GM23338 (cell line): ENCODE measurements around the gene KIF9. TPM values are rescaled to one million over a fixed set of nuclear protein-coding genes. Genes with fewer than 3 reads are reported as not detected.
"Not testable (repeated sequence)": the region's sequence is repeated elsewhere in the genome, so short reads cannot be mapped to it uniquely, and the experiment has no call there.

ENCODE experiments used
- ATAC-seq: fragments of 200-7000 bp; cut with Tn5 transposase; 3 replicates; pipeline ENCODE4 v1.9.1; 2020
- DNase-seq: peaks from one replicate; pipeline ENCODE4 v3.0.0-alpha.2; 2015; ENCODE audit warnings: low spot score
- H2AFZ ChIP-seq: fragments of 200-600 bp; sonication (generic); 2 replicates; pipeline ENCODE4 v1.8.0; 2016; ENCODE audit warnings: antibody characterized with exemption, mild to moderate bottlenecking, moderate library complexity
- H3F3A ChIP-seq: fragments of 200-600 bp; sonication (generic); replicated peaks from 2 replicates; pipeline ENCODE4 v1.8.0; 2017; ENCODE audit warnings: antibody characterized with exemption, mixed run types, low read depth
- H3K27ac ChIP-seq: fragments of 200-600 bp; sonication (generic); 2 replicates; pipeline ENCODE4 v1.6.1; 2016; ENCODE audit warnings: low read depth
- H3K27me3 ChIP-seq: fragments of 200-600 bp; sonication (generic); 2 replicates; pipeline ENCODE4 v1.8.0; 2016; ENCODE audit warnings: mild to moderate bottlenecking, mixed run types, moderate library complexity; ENCODE audit not compliant: insufficient read depth
- H3K36me3 ChIP-seq: fragments of 200-600 bp; sonication (generic); 2 replicates; pipeline ENCODE4 v1.8.0; 2016; ENCODE audit warnings: mild to moderate bottlenecking; ENCODE audit not compliant: insufficient read depth
- H3K4me1 ChIP-seq: fragments of 200-600 bp; sonication (generic); 2 replicates; pipeline ENCODE4 v1.8.0; 2016; ENCODE audit warnings: mild to moderate bottlenecking, moderate library complexity; ENCODE audit not compliant: insufficient read depth
- H3K4me2 ChIP-seq: fragments of 200-600 bp; sonication (generic); 2 replicates; pipeline ENCODE4 v1.7.1; 2017; ENCODE audit warnings: mixed run types
- H3K4me3 ChIP-seq: fragments of 200-600 bp; sonication (generic); 2 replicates; pipeline ENCODE4 v1.6.1; 2016; ENCODE audit warnings: mixed run types
- H3K79me2 ChIP-seq: fragments of 200-600 bp; sonication (generic); replicated peaks from 2 replicates; pipeline ENCODE4 v1.8.0; 2017; ENCODE audit warnings: mild to moderate bottlenecking; ENCODE audit not compliant: insufficient read depth
- H3K9me2 ChIP-seq: fragments of 200-600 bp; sonication (generic); 2 replicates; pipeline ENCODE4 v1.8.0; 2017; ENCODE audit not compliant: insufficient read depth
- H4K20me1 ChIP-seq: fragments of 200-600 bp; sonication (generic); replicated peaks from 2 replicates; pipeline ENCODE4 v1.8.0; 2017; ENCODE audit warnings: mild to moderate bottlenecking; ENCODE audit not compliant: insufficient read depth
- H3K27ac Mint-ChIP-seq: 2 replicates; pipeline ENCODE4 v1.8.0; 2020; ENCODE audit warnings: inconsistent platforms, mild to moderate bottlenecking, moderate library complexity, mixed read lengths
- H3K27me3 Mint-ChIP-seq: 3 replicates; pipeline ENCODE4 v1.8.0; 2022; ENCODE audit warnings: low read depth, mild to moderate bottlenecking, moderate library complexity, mixed read lengths, inconsistent platforms; ENCODE audit not compliant: insufficient read depth, poor library complexity
- H3K36me3 Mint-ChIP-seq: 3 replicates; pipeline ENCODE4 v1.8.0; 2021; ENCODE audit warnings: low read depth, mild to moderate bottlenecking, inconsistent platforms, moderate library complexity, mixed read lengths
- H3K4me1 Mint-ChIP-seq: 3 replicates; pipeline ENCODE4 v1.8.0; 2020; ENCODE audit warnings: mild to moderate bottlenecking, inconsistent platforms, mixed read lengths
- H3K4me3 Mint-ChIP-seq: 3 replicates; pipeline ENCODE4 v1.8.0; 2021; ENCODE audit warnings: moderate library complexity, mild to moderate bottlenecking, inconsistent platforms, mixed read lengths
- H3K9me3 Mint-ChIP-seq: 3 replicates; pipeline ENCODE4 v1.8.0; 2020; ENCODE audit warnings: moderate library complexity, mild to moderate bottlenecking, inconsistent platforms, mixed read lengths
- CREB1 ChIP-seq: fragments of 250-450 bp; sonication (Bioruptor Pico); IDR thresholded peaks from 2 replicates; pipeline ENCODE4 v1.5.0; 2020; ENCODE audit warnings: low read depth, mild to moderate bottlenecking, moderate library complexity
- CTCF ChIP-seq, 2 experiments: fragments of 200-600 bp in 1 of 2; sonication (generic) in 1 of 2; conservative IDR thresholded peaks; 2 replicates each; pipeline versions ENCODE4 v1.5.1 to v1.6.1; 2016 to 2017; ENCODE audit warnings: antibody characterized with exemption in 2 of 2, low read depth in 2 of 2, mild to moderate bottlenecking in 2 of 2, moderate library complexity in 1 of 2
- EZH2 ChIP-seq: fragments of 200-600 bp; sonication (generic); IDR thresholded peaks from one replicate; pipeline ENCODE4 v1.8.0; 2017; ENCODE audit warnings: antibody characterized with exemption, mild to moderate bottlenecking, low read depth; ENCODE audit not compliant: unreplicated experiment
- JUNB ChIP-seq: IDR thresholded peaks from one replicate; pipeline ENCODE4 v1.6.1; 2016; ENCODE audit warnings: antibody characterized with exemption; ENCODE audit not compliant: unreplicated experiment
- NANOG ChIP-seq: IDR thresholded peaks from 2 replicates; pipeline ENCODE4 v1.6.1; 2016; ENCODE audit warnings: antibody characterized with exemption, borderline replicate concordance
- REST ChIP-seq: IDR thresholded peaks from one replicate; pipeline ENCODE4 v1.6.1; 2018; ENCODE audit warnings: antibody characterized with exemption; ENCODE audit not compliant: unreplicated experiment
- ZNF114 ChIP-seq: fragments of 250-450 bp; sonication (Bioruptor Pico); IDR thresholded peaks from 2 replicates; pipeline ENCODE4 v1.5.0; 2020; ENCODE audit warnings: mild to moderate bottlenecking, moderate library complexity
- ZNF331 ChIP-seq: fragments of 250-450 bp; sonication (Bioruptor Pico); IDR thresholded peaks from 2 replicates; pipeline ENCODE4 v1.5.0; 2020; ENCODE audit warnings: low read depth, mild to moderate bottlenecking, moderate library complexity
- ZNF462 ChIP-seq: fragments of 250-450 bp; sonication (Bioruptor Pico); IDR thresholded peaks from 2 replicates; pipeline ENCODE4 v1.5.0; 2020; ENCODE audit warnings: mild to moderate bottlenecking, moderate library complexity
- polyA plus RNA-seq: library from polyadenylated mRNA; unstranded; fragments of >200 nt; fragmentation: Nextera tagmentation; extraction: Ambion mirVana; gene quantifications from 2 replicates; pipeline ENCODE4 v1.2.1, GENCODE V29; 2016
- total RNA-seq: library from RNA; depleted of rRNA; stranded (reverse); fragments of >200 nt; shearing (Covaris generic); gene quantifications from 2 replicates; pipeline ENCODE4 v1.2.3, GENCODE V29; 2014

KIF9 gene
- total and polyA plus RNA-seq, 2 experiments from 2014 or later: 12.6 to 14.0 TPM

GRCh38 chr3:47186285-47186684 is 96.3 kb downstream of the KIF9 start:
- no peaks in the 10 kb centered on the region for H3K9me3 Mint-ChIP-seq
- no peak overlapping the region for H3K4me2 ChIP-seq
- no peaks in the 10 kb centered on the region for H3K36me3 ChIP-seq
- peaks cover 2% of the 10 kb centered on the region; the same call in 2 of the 3 replicates for H3K36me3 Mint-ChIP-seq
- no peaks in the 10 kb centered on the region for H3K27me3 Mint-ChIP-seq
- H3K4me1 ChIP-seq: no peaks in the 10 kb centered on the region
- TF ChIP-seq CREB1 (CRISPR knock-in tag) (no peak), ZNF331 (CRISPR knock-in tag) (no peak), ZNF114 (no peak), JUNB (no peak), EZH2 (no peak), REST (no peak), CTCF (conservative IDR thresholded peaks at IDR 0.05; ENCODE audit: low read depth in 2 of 2) (no peak), ZNF462 (CRISPR knock-in tag) (no peak), NANOG (no peak)
- no peaks in the 10 kb centered on the region for H3K9me2 ChIP-seq
- H3K4me1 Mint-ChIP-seq: no peaks in the 10 kb centered on the region
- H3K4me3 Mint-ChIP-seq: no peak overlapping the region
- no peaks in the 10 kb centered on the region for H4K20me1 ChIP-seq
- no peak overlapping the region for H2AFZ ChIP-seq
- H3K4me3 ChIP-seq: no peak overlapping the region
- H3K79me2 ChIP-seq: no peaks in the 10 kb centered on the region
- no peak for DNase-seq
- no peak for ATAC-seq
- H3K27me3 ChIP-seq: no peaks in the 10 kb centered on the region
- H3K27ac Mint-ChIP-seq: no peak overlapping the region; the same call in 1 of the 2 replicates
- no peaks in the 10 kb centered on the region for H3F3A ChIP-seq
- no peak overlapping the region for H3K27ac ChIP-seq

- H3K27me3 Mint-ChIP-seq, H3K4me1 ChIP-seq, H3K4me2 ChIP-seq, H3K4me3 Mint-ChIP-seq, H3K9me3 Mint-ChIP-seq, H3K9me2 ChIP-seq, H3K4me1 Mint-ChIP-seq, H3K79me2 ChIP-seq, H3F3A ChIP-seq, H4K20me1 ChIP-seq, ATAC-seq, H3K27me3 ChIP-seq, H3K27ac Mint-ChIP-seq, H3K27ac ChIP-seq, H3K4me3 ChIP-seq, H2AFZ ChIP-seq, DNase-seq, H3K36me3 ChIP-seq: not testable (repeated sequence)
- H3K36me3 Mint-ChIP-seq: peaks cover 18% of the 10 kb centered on the region; the same call in 2 of the 3 replicates
Measured at GRCh38 chr3:47181685-47182084, 100.9 kb downstream of the KIF9 start.
